Breast epithelium (tissue), 4 donors: ENCODE data around the gene SMURF1. TPM values are rescaled to one million over a fixed set of nuclear protein-coding genes. Genes with fewer than 3 reads are reported as not detected.

Source experiments
- DNase-seq, 2 donors: peaks; one replicate each; pipeline ENCODE4 v3.0.0-alpha.2; 2019; ENCODE audit warnings: low spot score in 2 of 2
- H3K27ac ChIP-seq, 2 donors: fragments of 200-600 bp; sonication (generic) in 1 of 2; one replicate each; pipeline ENCODE4 v1.5.1; 2016 to 2019; ENCODE audit warnings: mild to moderate bottlenecking in 1 of 2
- H3K27me3 ChIP-seq, 2 donors: fragments of 200-600 bp; sonication (generic) in 1 of 2; one replicate each; pipeline versions ENCODE4 v1.5.1 to v1.6.0; 2017 to 2019; ENCODE audit warnings: control low read depth in 1 of 2, mild to moderate bottlenecking in 1 of 2
- H3K36me3 ChIP-seq: fragments of 200-600 bp; one replicate; pipeline ENCODE4 v1.5.1; 2019
- H3K4me1 ChIP-seq, 2 donors: fragments of 200-600 bp; sonication (generic); one replicate each; pipeline ENCODE4 v1.5.1; 2016 to 2019; ENCODE audit warnings: control low read depth in 1 of 2
- H3K4me3 ChIP-seq, 3 donors: fragments of 200-600 bp; sonication (generic); 1 replicate in 2 of 3; 2 replicates in 1 of 3; pipeline ENCODE4 v1.5.1; 2016 to 2019; ENCODE audit warnings: mild to moderate bottlenecking in 3 of 3, moderate library complexity in 2 of 3
- H3K9me3 ChIP-seq, 2 donors: fragments of 200-600 bp; sonication (generic) in 1 of 2; one replicate each; pipeline ENCODE4 v1.5.1; 2016 to 2019; ENCODE audit warnings: control low read depth in 1 of 2
- POLR2A ChIP-seq: fragments of 450-650 bp; IDR thresholded peaks from one replicate; pipeline ENCODE4 v1.6.1; 2016; ENCODE audit warnings: antibody characterized with exemption, mild to moderate bottlenecking, moderate library complexity
- POLR2AphosphoS5 ChIP-seq, 3 donors: sonication (generic); formaldehyde crosslinking; IDR thresholded peaks; one replicate each; pipeline ENCODE4 v1.6.1; 2017; ENCODE audit warnings: antibody characterized with exemption in 3 of 3
- intact Hi-C: fragments of 100-400 bp; cut with DNase I; formaldehyde crosslinking; loops from one replicate; pipeline ENCODE4 v1.15.1; 2023; ENCODE audit warnings: low total_unique reads
- total RNA-seq, 3 donors: library from RNA; depleted of rRNA; stranded (reverse); fragments of >200 nt; gene quantifications; one replicate each; pipeline ENCODE4 v1.1.0, GENCODE V29; 2016
- TF ChIP-seq, protein P1 (sequence below), 3 donors: fragments of 450-650 bp; IDR thresholded peaks; one replicate each; pipeline ENCODE4 v1.5.1; 2016 to 2017; ENCODE audit warnings: antibody characterized with exemption in 3 of 3, mild to moderate bottlenecking in 3 of 3, moderate library complexity in 3 of 3

The SMURF1 gene
- total RNA-seq, 3 donors from 2014 or later, result 20.2 to 28.7 (median 25.9) TPM

DNA sequence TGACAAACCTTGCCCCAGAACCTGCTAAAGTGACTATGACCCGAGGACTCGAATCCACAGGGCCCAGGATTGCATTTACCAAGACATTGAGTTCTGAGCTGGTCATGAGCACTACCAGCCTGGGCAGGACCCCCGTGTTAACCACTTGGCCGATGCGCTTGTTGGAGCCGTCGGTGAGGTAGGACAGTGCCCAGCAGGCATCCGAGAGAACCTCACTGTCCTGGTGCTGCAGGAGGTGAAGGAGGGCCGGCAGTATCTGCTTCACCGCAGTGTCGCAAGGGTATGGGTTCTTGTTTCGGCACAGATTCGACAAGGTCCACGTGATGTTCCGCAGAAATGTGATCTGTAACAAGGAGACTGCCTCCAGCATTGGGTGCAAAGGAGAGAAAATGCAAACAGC lies 44.3 kb upstream of the SMURF1 start:
- Histone ChIP-seq H3K27ac (no peak overlapping the region), H3K9me3 (no peaks in the 10 kb centered on the region), H3K4me1 (no peaks in the 10 kb centered on the region), H3K27me3 (no peaks in the 10 kb centered on the region), H3K4me3 (no peak overlapping the region), H3K36me3 (no peaks in the 10 kb centered on the region)
- intact Hi-C loops, result no loop called here
- TF ChIP-seq POLR2A, result no peak
- TF ChIP-seq POLR2AphosphoS5 (IDR thresholded peaks at IDR 0.05), result no peak
- TF ChIP-seq, protein P1, sequence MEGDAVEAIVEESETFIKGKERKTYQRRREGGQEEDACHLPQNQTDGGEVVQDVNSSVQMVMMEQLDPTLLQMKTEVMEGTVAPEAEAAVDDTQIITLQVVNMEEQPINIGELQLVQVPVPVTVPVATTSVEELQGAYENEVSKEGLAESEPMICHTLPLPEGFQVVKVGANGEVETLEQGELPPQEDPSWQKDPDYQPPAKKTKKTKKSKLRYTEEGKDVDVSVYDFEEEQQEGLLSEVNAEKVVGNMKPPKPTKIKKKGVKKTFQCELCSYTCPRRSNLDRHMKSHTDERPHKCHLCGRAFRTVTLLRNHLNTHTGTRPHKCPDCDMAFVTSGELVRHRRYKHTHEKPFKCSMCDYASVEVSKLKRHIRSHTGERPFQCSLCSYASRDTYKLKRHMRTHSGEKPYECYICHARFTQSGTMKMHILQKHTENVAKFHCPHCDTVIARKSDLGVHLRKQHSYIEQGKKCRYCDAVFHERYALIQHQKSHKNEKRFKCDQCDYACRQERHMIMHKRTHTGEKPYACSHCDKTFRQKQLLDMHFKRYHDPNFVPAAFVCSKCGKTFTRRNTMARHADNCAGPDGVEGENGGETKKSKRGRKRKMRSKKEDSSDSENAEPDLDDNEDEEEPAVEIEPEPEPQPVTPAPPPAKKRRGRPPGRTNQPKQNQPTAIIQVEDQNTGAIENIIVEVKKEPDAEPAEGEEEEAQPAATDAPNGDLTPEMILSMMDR (IDR thresholded peaks at IDR 0.05), result no peak
- no peak for DNase-seq

GRCh38 chr7:99184532-99185218 lies 40.8 kb upstream of the SMURF1 start:
- TF ChIP-seq, protein P1 (IDR thresholded peaks at IDR 0.05), result no peak
- TF ChIP-seq POLR2AphosphoS5 (IDR thresholded peaks at IDR 0.05), result no peak
- no peak for TF ChIP-seq POLR2A

GRCh38 chr7:99180067-99180650 lies 36.3 kb upstream of the SMURF1 start:
- no peaks in the 10 kb centered on the region for H3K9me3 ChIP-seq
- TF ChIP-seq POLR2AphosphoS5 (IDR thresholded peaks at IDR 0.05) (no peak), POLR2A (no peak)
- TF ChIP-seq, protein P1 (IDR thresholded peaks at IDR 0.05), result no peak
- no peak for DNase-seq
- H3K27ac ChIP-seq, result no peak overlapping the region
- no peak overlapping the region for H3K4me3 ChIP-seq
- intact Hi-C loops, result no loop called here
- H3K4me1 ChIP-seq, result no peaks in the 10 kb centered on the region
- H3K27me3 ChIP-seq, result no peaks in the 10 kb centered on the region
- H3K36me3 ChIP-seq, result no peaks in the 10 kb centered on the region

More at GRCh38 chr7:99184532-99185218, 40.8 kb upstream of the SMURF1 start:
- Histone ChIP-seq H3K4me3 (no peak overlapping the region), H3K9me3 (no peaks in the 10 kb centered on the region), H3K36me3 (no peaks in the 10 kb centered on the region), H3K4me1 (no peaks in the 10 kb centered on the region), H3K27me3 (no peaks in the 10 kb centered on the region), H3K27ac (no peak overlapping the region)
- no peak for DNase-seq
- intact Hi-C loops, result no loop called here

DNA sequence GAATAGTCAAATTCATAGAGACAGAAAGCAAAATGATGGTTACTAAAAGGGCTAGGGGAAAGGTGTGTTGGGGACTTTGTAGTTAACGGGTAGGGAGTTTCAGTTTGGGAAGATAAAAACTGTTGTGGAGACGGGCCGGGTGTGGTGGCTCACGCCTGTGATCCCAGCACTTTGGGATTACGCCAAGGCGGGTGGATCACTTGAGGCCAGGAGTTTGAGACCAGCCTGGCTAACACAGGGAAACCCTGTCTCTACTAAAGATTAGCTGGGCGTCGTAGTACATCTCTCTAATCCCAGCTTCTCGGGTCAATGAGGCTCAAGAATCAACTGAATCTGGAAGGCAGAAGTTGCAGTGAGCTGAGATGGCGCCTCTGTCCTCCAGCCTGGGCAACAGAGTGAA lies 33.3 kb upstream of the SMURF1 start:
- intact Hi-C loops, result no loop called here
- Histone ChIP-seq H3K4me1 (no peaks in the 10 kb centered on the region), H3K27me3 (no peaks in the 10 kb centered on the region), H3K27ac (no peak overlapping the region), H3K4me3 (no peak overlapping the region), H3K9me3 (no peaks in the 10 kb centered on the region), H3K36me3 (no peaks in the 10 kb centered on the region)
- no peak for DNase-seq
- TF ChIP-seq POLR2AphosphoS5 (IDR thresholded peaks at IDR 0.05) (no peak), POLR2A (no peak)
- TF ChIP-seq, protein P1 (IDR thresholded peaks at IDR 0.05), result no peak

GRCh38 chr7:99173787-99174186 lies 29.9 kb upstream of the SMURF1 start:
- Histone ChIP-seq H3K4me1 (no peaks in the 10 kb centered on the region), H3K9me3 (no peaks in the 10 kb centered on the region), H3K4me3 (no peak overlapping the region), H3K36me3 (no peaks in the 10 kb centered on the region), H3K27ac (no peak overlapping the region), H3K27me3 (no peaks in the 10 kb centered on the region)
- TF ChIP-seq, protein P1 (IDR thresholded peaks at IDR 0.05), result no peak
- TF ChIP-seq POLR2A (no peak), POLR2AphosphoS5 (IDR thresholded peaks at IDR 0.05) (no peak)
- DNase-seq, result no peak
- intact Hi-C loops, result no loop called here
